Central memory CD8-positive, alpha-beta T cell (primary cell): ENCODE data around the gene EXT2.

Experiments
- ATAC-seq: fragments of 150-1000 bp; cut with Tn5 transposase; replicated peaks from 2 replicates; pipeline ENCODE4 v1.10.0; 2022; ENCODE audit warnings: mild to moderate bottlenecking, moderate FRiP score, moderate number of reproducible peaks; ENCODE audit not compliant: poor library complexity, severe bottlenecking; ENCODE audit errors: extremely low read depth
- DNase-seq, 2 donors: peaks; one replicate each; pipeline ENCODE4 v3.0.0; 2021; ENCODE audit warnings: low spot score in 2 of 2
- H3K27ac Mint-ChIP-seq: one replicate; pipeline ENCODE4 v1.8.0; 2022; ENCODE audit warnings: low read depth, mild to moderate bottlenecking, moderate library complexity, mixed read lengths
- H3K27me3 Mint-ChIP-seq: one replicate; pipeline ENCODE4 v1.8.0; 2022; ENCODE audit warnings: mixed read lengths
- H3K36me3 Mint-ChIP-seq: one replicate; pipeline ENCODE4 v1.8.0; 2022; ENCODE audit warnings: mild to moderate bottlenecking, moderate library complexity, mixed read lengths; ENCODE audit not compliant: insufficient read depth
- H3K4me1 Mint-ChIP-seq: one replicate; pipeline ENCODE4 v1.8.0; 2022; ENCODE audit warnings: mixed read lengths
- H3K4me3 Mint-ChIP-seq: one replicate; pipeline ENCODE4 v1.8.0; 2022; ENCODE audit warnings: mild to moderate bottlenecking, moderate library complexity, mixed read lengths
- H3K9me3 Mint-ChIP-seq: one replicate; pipeline ENCODE4 v1.8.0; 2022; ENCODE audit warnings: mixed read lengths

EXT2 gene

GRCh38 chr11:44095506-44096359 lies at the start of gene EXT2:
Gene EXT2 (plus strand): TSS chr11:44095678. CDS start chr11:44107713, 12,035 bp downstream.
- peak; percentile 68 to 80 for DNase-seq
- Mint-ChIP-seq H3K27me3 (no peaks in the 10 kb centered on the region), H3K36me3 (peaks cover 8% of the 10 kb centered on the region), H3K4me1 (peaks cover 44% of the 10 kb centered on the region), H3K27ac (peak within 1 kb of the TSS; percentile 29), H3K9me3 (no peaks in the 10 kb centered on the region), H3K4me3 (peak within 1 kb of the TSS; percentile 81)
- peak; percentile 93 for ATAC-seq

GRCh38 chr11:44046182-44046581 lies 49.3 kb upstream of the EXT2 start:
- ATAC-seq: no peak
- no peaks in the 10 kb centered on the region for H3K9me3 Mint-ChIP-seq
- H3K27ac Mint-ChIP-seq: no peak overlapping the region
- H3K4me3 Mint-ChIP-seq: no peak overlapping the region
- no peaks in the 10 kb centered on the region for H3K36me3 Mint-ChIP-seq
- no peaks in the 10 kb centered on the region for H3K4me1 Mint-ChIP-seq
- no peak for DNase-seq
- no peaks in the 10 kb centered on the region for H3K27me3 Mint-ChIP-seq

- Mint-ChIP-seq H3K4me1 (no peaks in the 10 kb centered on the region), H3K36me3 (no peaks in the 10 kb centered on the region), H3K9me3 (no peaks in the 10 kb centered on the region), H3K27me3 (no peaks in the 10 kb centered on the region), H3K4me3 (no peak overlapping the region), H3K27ac (no peak overlapping the region)
- DNase-seq (no peak), ATAC-seq (no peak)
Observed at GRCh38 chr11:44047298-44047697, 48.2 kb upstream of the EXT2 start.

- ATAC-seq (no peak), DNase-seq (no peak)
- Mint-ChIP-seq H3K9me3 (no peaks in the 10 kb centered on the region), H3K4me3 (no peak within 1 kb of the TSS), H3K27me3 (no peaks in the 10 kb centered on the region), H3K4me1 (no peaks in the 10 kb centered on the region), H3K27ac (no peak within 1 kb of the TSS), H3K36me3 (peaks cover 1% of the 10 kb centered on the region)
Observed at GRCh38 chr11:44047931-44048431, 47.5 kb upstream of the EXT2 start, which contains the start of gene ACCSL. Gene ACCSL (plus strand): TSS chr11:44047981. CDS start chr11:44048037, 56 bp downstream.

GRCh38 chr11:44049832-44050231 lies 45.6 kb upstream of the EXT2 start:
- Mint-ChIP-seq H3K27me3 (no peaks in the 10 kb centered on the region), H3K4me3 (no peak overlapping the region), H3K36me3 (peaks cover 1% of the 10 kb centered on the region), H3K9me3 (no peaks in the 10 kb centered on the region), H3K27ac (no peak overlapping the region), H3K4me1 (no peaks in the 10 kb centered on the region)
- DNase-seq: no peak
- ATAC-seq: no peak

- no peak overlapping the region for H3K27ac Mint-ChIP-seq
- no peak for ATAC-seq
- H3K27me3 Mint-ChIP-seq: no peaks in the 10 kb centered on the region
- H3K9me3 Mint-ChIP-seq: no peaks in the 10 kb centered on the region
- no peak overlapping the region for H3K4me3 Mint-ChIP-seq
- no peaks in the 10 kb centered on the region for H3K4me1 Mint-ChIP-seq
- H3K36me3 Mint-ChIP-seq: peaks cover 1% of the 10 kb centered on the region
- DNase-seq: no peak
Observed at GRCh38 chr11:44051171-44051570, 44.3 kb upstream of the EXT2 start.

- Mint-ChIP-seq H3K36me3 (peaks cover 1% of the 10 kb centered on the region), H3K4me1 (no peaks in the 10 kb centered on the region), H3K9me3 (no peaks in the 10 kb centered on the region), H3K27me3 (no peaks in the 10 kb centered on the region), H3K4me3 (no peak overlapping the region), H3K27ac (no peak overlapping the region)
- no peak for ATAC-seq
- no peak for DNase-seq
Observed at GRCh38 chr11:44057340-44057739, 38.1 kb upstream of the EXT2 start.

- Mint-ChIP-seq H3K4me1 (no peaks in the 10 kb centered on the region), H3K27me3 (no peaks in the 10 kb centered on the region), H3K4me3 (no peak overlapping the region), H3K36me3 (no peaks in the 10 kb centered on the region), H3K27ac (no peak overlapping the region), H3K9me3 (no peaks in the 10 kb centered on the region)
- DNase-seq: no peak
- ATAC-seq: no peak
Observed at GRCh38 chr11:44058275-44058674, 37.2 kb upstream of the EXT2 start.

GRCh38 chr11:44065161-44065661 lies 30.3 kb upstream of the EXT2 start:
- H3K27ac Mint-ChIP-seq: peak overlapping the region; percentile 89
- H3K36me3 Mint-ChIP-seq: peaks cover 9% of the 10 kb centered on the region
- H3K4me1 Mint-ChIP-seq: peaks cover 26% of the 10 kb centered on the region
- no peaks in the 10 kb centered on the region for H3K9me3 Mint-ChIP-seq
- no peaks in the 10 kb centered on the region for H3K27me3 Mint-ChIP-seq
- ATAC-seq (no peak), DNase-seq (no peak)
- peak overlapping the region; percentile 85 for H3K4me3 Mint-ChIP-seq

GRCh38 chr11:44065841-44066731 lies 29.4 kb upstream of the EXT2 start, which contains the start of gene ACCS:
Gene ACCS (plus strand): TSS chr11:44066270. CDS start chr11:44067628, 1,358 bp downstream.
- DNase-seq (peak; percentile 86 to 88), ATAC-seq (peak; percentile 96)
- H3K9me3 Mint-ChIP-seq: no peaks in the 10 kb centered on the region
- peak within 1 kb of the TSS; percentile 85 for H3K4me3 Mint-ChIP-seq
- peaks cover 26% of the 10 kb centered on the region for H3K4me1 Mint-ChIP-seq
- H3K36me3 Mint-ChIP-seq: peaks cover 9% of the 10 kb centered on the region
- no peaks in the 10 kb centered on the region for H3K27me3 Mint-ChIP-seq
- H3K27ac Mint-ChIP-seq: peak within 1 kb of the TSS; percentile 89

GRCh38 chr11:44066732-44067141 lies 28.7 kb upstream of the EXT2 start:
- peaks cover 11% of the 10 kb centered on the region for H3K36me3 Mint-ChIP-seq
- peak overlapping the region; percentile 85 for H3K4me3 Mint-ChIP-seq
- ATAC-seq: no peak
- H3K27ac Mint-ChIP-seq: peak overlapping the region; percentile 89
- no peak for DNase-seq
- H3K27me3 Mint-ChIP-seq: no peaks in the 10 kb centered on the region
- H3K4me1 Mint-ChIP-seq: peaks cover 26% of the 10 kb centered on the region
- H3K9me3 Mint-ChIP-seq: no peaks in the 10 kb centered on the region

- Mint-ChIP-seq H3K4me1 (peaks cover 26% of the 10 kb centered on the region), H3K27me3 (no peaks in the 10 kb centered on the region)
- no peak for DNase-seq
Observed at GRCh38 chr11:44067266-44067665, 28.2 kb upstream of the EXT2 start.

More at GRCh38 chr11:44067266-44067665, 28.2 kb upstream of the EXT2 start:
- Mint-ChIP-seq H3K27ac (no peak overlapping the region), H3K36me3 (peaks cover 11% of the 10 kb centered on the region), H3K9me3 (no peaks in the 10 kb centered on the region), H3K4me3 (peak overlapping the region; percentile 85)
- ATAC-seq: no peak
